DMS79 treated with DMSO at 0.1 percent for 48 hours (cell line): Measurements from ENCODE around the gene WDR83.
"Not testable (repeated sequence)": the region's sequence is repeated elsewhere in the genome, so short reads cannot be mapped to it uniquely, and the experiment has no call there.

Experiments used
- DNase-seq: peaks from one replicate; lab custom pipeline; 2025; lab: John Stamatoyannopoulos, UW

WDR83 gene

DNA sequence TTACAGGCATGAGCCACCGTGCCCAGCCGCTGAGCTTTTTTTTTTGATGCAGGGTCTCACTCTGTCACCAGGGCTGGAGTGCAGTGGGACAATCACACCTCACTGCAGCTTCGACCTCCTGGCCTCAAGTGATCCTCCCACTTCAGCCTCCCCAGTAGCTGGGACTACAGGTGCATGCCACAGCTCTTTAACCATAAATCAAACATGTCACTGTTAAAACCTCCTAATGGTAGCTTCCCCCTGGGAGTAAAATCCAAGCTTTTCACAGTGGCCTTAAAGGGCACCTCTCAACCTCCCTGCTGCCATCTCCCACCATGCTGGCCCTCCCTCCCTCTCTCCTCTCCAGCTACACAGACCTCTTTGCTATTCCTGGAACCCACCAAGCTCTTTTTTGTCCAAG, 19.2 kb downstream of the WDR83 start:
- DNase-seq = no peak

DNA sequence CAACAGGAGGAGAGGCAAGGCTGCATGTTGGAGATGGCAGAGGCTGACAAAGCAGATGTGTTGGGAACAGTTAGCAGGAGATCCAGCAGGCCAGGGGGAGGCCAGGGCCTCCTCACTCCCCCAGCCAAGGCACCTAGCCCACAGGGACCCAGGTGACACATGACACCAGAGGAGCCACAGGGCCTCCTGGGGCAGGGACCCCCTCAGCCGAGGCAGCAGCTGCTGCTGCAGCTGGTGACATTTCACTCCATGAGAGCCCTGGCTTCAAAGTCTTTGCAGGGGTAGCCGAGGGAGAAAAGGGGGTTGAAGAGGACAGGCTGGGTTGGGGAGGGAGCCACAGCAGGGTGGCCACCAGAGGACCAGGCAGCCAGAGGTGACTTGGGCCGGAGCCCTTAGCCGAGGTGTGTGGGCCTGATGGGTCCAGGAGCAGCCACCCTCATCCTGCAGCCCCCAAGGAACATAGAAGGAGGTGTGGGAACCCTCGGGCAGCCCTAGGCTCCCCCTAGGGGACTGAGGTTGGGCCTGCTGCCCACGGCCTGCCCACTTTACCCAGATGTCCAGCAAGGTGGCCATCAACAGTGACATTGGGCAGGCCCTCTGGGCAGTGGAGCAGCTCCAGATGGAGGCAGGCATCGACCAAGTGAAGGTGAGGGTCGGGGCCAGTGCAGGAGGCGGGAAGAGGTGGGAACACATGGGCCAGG, 21.0 kb downstream of the WDR83 start, which contains the start of gene GNG14:
GNG14 (plus strand) TSS at position 503 of the 701 bp plus-strand sequence; CDS start at position 554, 51 bp downstream.
- DNase-seq = no peak

- DNase-seq = no peak
These were observed 22.4 kb downstream of the WDR83 start for GRCh38 chr19:12689012-12689411.

DNA sequence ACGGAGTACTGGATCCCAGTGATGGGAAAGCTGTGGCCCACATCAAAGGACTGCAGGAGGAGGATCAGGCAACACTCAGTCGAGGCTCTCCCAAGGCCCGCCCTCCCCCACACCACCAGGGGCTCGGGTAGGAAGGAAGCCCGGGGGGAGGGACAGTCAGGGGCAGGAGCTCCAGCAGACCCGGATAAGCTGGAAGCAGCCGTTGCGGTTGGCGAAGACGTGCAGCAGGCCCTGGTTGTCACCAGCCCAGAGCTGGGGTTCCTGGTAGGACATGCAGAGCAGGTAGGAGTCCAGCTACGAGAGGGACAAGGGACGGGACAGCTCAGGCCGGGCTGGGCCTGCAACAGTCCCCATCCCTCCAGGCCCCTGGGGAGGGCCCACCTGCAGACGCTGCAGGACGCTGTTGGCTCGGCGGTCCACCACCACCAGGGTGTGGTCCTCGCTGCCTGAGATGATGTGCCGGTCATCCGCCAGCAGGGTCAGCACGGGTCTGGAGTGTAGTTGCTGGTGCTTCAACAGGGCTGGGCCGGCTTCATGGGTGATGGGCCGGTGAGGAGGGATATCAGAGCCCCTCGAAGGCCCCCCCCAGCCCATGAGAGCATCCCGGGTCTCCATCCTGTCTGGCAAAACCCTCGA, 23.1 kb downstream of the WDR83 start:
- DNase-seq = no peak

DNA sequence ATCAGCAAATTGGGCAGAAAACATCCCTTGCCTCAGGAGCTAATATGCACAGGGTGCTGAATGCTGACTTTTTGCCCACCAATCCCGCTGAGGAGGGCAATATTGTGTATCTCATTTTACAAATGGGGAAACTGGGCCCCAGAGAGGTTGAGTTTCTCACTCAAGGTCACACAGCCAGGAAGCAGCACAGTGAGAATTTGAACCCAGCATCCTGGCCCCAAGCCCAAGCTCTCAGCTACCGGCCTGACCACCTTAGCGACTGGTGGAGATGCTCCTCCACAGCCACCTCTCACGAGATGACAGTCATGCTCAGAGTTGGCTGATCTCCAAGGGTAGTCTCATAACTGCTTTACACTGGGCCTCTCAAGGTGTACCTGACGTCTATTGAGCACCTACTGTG, 26.4 kb downstream of the WDR83 start:
- DNase-seq = no peak

DNA sequence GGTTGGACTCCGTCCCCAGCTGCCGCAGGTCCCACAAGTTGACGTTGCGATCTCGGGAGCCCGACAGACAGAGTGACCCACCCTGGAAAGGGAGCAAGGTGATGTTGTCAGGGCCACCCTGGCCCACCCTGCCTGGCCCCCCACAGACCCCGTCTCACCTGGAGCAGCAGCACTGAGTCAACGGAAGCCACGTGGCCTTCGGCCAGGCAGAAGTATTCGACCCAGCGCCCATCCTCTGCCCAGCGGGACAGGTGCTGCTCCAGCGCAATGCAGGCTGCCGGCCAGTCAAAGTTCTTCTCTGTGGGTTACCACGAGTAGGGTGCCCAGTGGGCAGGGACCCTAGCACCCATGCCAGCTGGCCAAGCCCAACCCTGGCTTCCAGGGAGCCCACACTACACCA, 28.0 kb downstream of the WDR83 start:
- no peak for DNase-seq

GRCh38 chr19:12695096-12695495, 28.5 kb downstream of the WDR83 start:
- no peak for DNase-seq

GRCh38 chr19:12695514-12695913, 28.9 kb downstream of the WDR83 start:
- no peak for DNase-seq

DNA sequence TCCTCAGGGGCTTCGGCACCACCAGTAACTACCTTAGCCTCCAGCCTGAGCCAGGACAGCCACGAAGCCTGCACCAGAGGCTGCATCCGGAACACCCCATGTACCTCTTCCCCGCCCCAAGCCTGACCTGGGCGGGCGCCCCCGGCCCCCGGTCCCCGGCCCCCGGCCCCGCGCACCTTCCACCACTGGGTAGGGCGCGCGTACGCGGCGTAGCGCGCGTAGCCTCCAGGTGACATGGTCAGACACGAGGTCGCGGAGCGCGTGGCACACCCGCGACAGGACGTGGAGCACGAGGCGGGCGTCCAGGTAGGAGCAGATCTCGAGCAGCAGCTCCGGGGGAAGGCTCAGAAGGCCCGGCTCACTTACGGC, 29.4 kb downstream of the WDR83 start:
- DNase-seq = no peak

DNA sequence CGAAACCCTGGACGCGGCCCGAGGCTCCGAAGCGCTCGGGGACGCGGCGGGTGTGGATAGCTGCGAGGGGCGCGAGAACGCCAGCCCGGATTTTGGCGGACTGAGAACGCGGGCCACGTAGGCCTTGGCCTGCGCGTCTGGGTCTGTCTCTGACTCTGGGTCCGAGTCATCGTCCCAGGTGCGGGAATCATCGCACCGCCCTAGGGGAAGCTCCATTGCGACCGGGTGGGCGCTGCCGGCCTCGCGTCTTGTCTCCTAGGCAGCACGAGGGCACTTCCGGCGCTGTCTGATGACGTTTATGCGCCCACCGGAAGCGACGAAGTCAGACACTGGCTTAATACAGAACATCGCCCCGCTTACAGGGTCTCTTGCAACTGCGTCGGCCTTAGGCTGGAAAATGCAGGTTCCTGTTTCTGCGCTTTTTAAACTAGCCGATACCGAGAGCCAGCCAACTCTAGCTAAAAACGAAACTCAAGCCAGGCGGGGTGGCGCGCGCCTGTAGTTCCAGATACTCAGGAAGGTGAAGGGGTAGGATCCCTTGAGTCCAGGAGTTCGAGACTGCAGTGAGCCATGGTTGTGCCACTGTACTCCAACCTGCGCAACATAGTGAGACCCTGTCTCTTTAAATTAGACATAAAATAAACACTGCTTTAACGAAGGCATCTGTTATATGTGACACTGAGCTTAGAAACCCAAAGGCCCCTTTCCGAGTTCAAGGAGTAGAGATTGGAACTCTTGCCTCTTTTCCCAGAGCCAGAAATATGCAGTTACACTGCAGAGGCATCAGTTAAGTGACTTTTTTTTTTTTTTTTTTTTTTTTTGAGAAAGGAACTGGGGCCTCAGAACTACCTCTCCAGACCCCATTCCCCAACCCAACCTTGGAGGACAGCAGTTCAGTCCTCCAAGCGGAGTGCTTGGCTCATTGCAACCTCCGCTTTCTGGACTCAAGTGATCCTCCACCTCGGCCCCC, 30.0 kb downstream of the WDR83 start, which contains the start of gene FBXW9:
FBXW9 (minus strand) TSS at position 266 of the 970 bp plus-strand sequence; CDS start at position 216, 50 bp downstream.
- peak; percentile 90 for DNase-seq

DNA sequence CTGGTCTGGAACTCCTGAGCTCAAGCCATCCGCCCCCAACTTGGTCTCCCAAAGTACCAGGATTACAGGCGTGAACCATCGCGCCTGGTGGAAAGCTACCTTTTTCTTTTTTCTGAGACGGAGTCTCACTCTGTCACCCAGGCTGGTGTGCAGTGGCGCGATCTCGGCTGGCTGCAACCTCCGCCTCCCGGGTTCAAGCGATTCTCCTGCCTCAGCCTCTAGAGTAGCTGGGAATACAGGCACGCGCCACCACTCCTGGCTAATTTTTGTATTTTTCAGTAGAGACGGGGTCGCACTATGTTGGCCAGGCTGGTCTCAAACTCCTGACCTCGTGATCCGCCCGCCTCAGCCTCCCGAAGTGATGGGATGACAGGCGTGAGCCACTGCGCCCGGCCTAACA, 30.8 kb downstream of the WDR83 start:
- not testable (repeated sequence) for DNase-seq

DNA sequence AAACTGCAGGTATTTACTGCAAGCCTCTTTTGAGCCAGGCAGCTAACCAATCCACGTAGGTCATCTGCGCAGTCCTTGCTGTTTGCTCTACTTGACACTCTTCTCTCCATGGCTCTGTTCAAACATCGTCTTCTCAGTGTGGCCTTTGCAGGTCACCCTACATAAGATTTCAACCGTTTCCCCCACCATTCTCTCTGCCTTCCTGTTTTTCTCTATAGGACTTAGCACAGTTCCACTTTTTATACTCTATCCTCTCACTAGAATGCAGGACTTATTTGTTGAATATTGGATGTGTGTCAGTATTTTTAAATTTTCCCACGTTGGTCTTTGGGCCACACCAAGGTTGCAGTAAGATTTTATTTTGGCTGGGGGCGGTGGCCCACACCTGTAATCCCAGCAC, 31.5 kb downstream of the WDR83 start:
- DNase-seq = no peak

DNA sequence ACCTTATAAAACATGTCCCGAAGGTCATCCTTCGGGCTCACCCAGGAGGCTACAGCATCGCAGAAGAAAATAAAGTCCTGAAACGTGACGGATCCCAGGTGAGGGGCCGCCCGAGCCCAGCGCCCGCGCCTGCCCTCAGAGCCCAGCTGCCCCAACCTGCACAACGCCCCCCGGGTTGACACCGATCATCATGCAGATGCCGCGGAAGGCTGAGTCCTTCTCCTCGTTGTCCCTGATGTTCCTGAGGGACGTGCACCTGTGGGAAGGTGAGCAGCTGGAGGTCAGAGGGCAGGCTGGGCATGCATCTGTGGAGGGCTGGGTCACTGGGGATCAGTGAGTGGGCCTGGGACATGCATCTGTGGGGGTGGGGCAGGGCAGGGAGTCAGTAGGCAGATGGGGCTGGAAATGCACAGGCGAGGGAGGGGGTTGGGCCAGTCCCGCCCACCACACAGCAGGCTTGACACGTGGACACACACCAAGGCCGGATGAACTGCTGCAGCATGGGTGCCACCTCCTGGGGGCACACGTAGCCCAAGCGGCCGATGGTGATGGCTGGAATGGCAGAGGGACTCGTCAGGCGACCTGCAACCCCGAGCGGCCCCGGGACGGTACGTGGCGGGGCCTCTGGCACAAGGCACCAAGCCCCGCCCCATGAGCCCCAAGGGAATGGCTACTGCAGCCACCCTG, 35.1 kb downstream of the WDR83 start:
- DNase-seq = no peak

DNA sequence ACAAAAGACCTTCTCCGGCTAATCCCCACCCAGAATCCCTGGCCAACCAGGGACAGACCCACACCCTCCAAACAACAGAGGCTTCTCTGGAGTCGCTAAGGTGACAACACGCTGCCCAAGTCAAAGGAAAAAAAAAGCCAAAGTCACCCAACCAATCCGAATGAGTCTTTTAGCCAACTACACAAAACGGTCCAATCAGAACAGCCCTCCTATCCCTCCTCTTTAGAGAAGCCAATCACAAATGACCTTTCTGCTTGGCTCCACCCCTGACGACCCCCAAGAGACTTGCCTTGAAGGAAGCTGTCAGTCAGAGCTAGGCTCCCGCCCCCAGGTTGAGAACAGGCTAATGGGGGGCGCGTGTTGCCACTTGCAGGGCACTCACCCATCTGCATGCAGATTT, 36.4 kb downstream of the WDR83 start:
- DNase-seq = no peak

GRCh38 chr19:12705169-12705568, 38.6 kb downstream of the WDR83 start:
- no peak for DNase-seq

GRCh38 chr19:12705654-12706331, 39.2 kb downstream of the WDR83 start:
- DNase-seq = no peak

- DNase-seq = no peak
These were observed 39.7 kb downstream of the WDR83 start for GRCh38 chr19:12706332-12706718.

DNA sequence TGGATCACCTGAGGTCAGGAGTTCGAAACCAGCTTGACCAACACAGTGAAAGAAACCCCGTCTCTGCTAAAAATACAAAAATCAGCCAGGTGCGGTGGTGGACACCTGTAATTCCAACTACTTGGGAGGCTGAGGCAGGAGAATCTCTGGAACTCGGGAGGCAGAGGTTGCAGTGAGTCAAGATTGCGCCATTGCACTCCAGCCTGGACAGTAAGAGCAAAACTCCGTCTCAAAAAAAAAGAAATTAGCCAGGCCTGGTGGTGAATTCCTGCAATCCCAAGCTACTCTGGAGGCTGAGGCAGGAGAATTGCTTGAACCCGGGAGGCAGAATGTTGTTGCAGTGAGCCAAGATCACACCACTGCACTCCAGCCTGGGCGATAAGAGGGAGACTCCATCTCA, 42.0 kb downstream of the WDR83 start:
- DNase-seq = no peak

DNA sequence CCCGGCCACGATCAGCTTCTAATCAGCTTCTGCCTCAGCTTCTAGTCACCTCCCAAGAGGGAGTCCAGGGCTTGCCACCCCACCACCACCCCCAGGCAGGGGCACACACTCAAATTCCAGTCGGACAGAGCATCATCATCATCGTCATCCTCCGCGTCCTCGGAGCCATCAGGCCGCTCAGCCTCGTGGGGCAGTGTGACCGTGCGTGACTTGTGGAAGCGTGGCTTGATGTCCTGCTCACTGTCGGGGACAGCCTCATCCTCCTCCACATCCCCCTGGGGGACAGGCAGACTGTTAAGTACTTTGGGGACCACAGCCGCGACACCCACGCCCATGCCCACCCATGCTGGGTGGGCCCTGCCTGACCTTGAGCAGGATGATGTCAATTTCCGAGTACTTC, 44.6 kb downstream of the WDR83 start:
- DNase-seq = no peak

GRCh38 chr19:12712077-12712476, 45.5 kb downstream of the WDR83 start:
- not testable (repeated sequence) for DNase-seq

DNA sequence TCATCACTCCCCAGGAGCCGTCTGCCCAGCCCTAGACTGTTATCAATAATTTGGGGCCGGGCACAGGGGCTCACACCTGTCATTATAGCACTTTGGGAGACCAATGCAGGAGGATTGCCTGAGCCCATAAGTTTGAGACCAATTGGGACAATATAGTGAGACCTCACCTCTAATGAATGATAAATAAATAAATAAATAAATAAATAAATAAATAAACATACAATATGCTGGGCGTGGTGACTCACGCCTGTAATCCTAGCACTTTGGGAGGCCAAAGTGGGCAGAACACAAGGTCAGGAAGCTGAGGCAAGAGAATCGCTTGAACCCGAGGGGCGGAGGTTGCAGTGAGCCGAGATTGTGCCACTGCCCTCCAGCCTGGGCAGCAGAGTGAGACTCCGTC, 46.7 kb downstream of the WDR83 start:
- not testable (repeated sequence) for DNase-seq
